HG03280 (cell line): ENCODE measurements around the gene HJURP.

Experiments used
- ATAC-seq: cut with Tn5 transposase; IDR thresholded peaks from one replicate; pipeline ENCODE4 v1.9.1; 2021; ENCODE audit warnings: mild to moderate bottlenecking, moderate library complexity; ENCODE audit not compliant: unreplicated experiment

The HJURP gene

DNA sequence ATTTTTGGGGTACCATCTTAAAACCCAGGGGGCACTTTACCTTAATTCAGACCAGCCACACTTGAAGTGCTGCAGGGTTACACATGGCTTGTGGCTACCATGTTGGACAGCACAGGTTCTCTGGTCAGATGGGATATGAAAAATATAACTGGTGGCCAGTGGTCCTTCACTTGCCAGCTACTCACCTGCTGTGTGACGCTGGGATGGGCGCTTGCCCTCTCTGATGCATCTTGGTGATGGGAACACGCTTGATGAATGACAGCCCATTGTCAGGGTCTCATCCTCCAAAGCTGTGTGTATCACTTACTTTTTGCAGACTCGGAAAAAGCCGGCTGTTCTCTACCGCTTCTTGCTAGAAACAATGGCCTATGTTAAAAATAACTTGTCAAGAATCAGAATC, 22.5 kb downstream of the HJURP start:
- no peak for ATAC-seq

DNA sequence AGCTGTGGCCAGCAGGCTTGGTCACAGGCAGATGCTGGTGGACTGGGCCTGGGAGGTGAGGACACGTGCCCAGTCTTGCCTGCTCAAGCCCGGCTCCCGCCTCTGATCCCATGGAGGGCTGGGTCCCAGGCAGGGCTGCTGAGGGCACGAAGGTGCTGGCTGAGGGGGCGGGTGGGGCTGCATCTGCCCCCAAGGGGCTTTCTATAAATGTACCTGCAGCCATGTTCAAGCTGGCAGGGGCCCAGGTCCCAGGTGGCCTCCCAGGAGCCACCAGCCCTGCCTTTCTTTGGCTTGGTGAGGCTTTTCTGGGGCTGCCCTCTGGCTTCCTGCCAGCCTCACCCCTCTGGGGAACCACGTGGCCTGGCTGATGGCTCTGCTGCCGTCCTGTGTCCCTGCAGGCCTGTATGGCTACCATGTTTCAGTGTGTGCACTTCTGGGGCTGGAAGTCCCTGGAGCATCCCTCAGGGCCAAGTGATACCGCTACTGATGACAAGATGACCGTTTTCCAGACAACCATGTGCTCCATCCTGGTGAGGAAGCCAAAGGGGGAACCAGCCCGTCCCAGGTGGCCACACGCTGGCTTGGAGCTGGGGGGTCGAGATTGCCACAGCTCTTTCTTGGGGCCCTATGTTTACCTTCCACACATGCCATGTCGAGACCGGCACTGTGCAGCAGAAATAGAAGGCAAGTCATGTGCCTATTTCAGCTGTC, 23.2 kb downstream of the HJURP start:
- ATAC-seq = no peak

DNA sequence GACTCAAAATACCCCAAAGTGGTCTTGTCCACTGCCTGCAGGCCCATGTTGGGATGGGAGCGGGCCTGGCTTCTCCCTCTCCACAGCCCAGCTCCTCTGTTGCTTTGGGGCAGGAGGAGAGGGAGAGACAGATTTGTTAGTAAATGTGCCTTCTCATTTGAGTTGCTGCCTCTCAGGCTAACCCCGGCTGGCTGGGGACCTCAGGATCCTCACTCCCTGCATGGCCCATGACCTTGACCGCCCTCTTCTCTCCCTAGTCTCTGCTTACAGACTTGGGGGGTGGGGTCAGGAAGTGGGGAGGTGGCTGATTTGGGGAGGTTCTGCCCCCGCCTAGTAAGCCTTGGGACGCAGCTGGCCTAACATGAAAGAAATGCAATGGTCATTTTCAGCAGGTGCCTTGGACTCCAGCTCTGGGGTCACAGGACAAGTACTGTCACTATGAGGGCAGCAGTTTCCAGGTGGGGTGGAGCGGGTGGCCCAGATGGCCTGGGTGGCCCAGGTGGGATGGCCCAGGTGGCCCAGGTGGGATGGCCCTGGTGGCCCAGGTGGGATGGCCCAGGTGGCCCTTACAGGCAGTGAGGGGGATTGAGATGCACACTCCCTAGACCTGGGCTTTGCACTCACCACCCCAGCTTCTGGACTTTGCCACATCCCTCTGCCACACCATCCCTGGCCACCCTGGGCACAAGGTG, 24.1 kb downstream of the HJURP start:
- no peak for ATAC-seq

DNA sequence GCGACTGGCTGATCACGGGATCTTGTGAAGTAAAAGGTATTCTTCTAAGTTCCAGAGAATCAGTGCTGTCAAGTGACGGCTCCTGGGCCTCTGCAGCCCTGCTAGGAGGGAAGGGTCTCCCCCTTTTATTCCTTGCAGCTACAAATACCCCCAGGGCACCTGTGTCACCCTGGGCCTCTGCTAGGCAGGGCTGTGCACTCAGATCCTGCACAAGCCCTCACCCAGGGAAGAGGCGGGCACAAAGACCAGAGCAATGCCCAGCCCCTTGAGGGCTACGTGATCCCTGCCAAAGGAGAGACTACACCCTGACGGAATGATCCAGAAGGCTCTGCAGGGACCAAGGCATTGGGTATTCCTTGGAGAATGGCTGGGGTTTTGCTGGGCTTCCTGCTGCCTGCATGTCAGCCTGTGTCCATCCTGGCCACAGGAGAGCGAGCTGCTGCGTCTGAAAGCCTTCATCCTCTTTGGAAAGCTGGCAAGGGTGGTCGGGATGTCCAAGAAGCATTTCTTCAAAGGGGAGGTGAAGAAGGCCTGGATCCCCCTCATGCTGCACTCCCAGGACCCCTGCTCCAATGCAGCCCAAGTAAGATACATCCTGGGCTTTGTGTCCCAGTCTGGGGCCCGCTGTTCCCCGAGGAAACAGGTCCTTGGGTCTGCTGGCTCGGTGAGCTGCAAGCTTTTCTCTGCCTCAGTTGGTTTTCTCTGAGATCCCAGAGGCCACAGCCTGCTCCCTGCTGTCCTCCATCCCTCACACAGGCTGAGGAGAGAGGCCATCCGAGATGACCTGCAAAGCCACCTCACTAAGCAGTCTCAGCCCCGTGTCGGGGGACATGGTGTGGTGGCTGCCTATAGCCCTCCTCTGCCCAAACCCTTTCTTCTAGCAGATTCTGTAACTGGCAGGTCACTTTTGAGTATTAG, 24.9 kb downstream of the HJURP start:
- no peak for ATAC-seq

DNA sequence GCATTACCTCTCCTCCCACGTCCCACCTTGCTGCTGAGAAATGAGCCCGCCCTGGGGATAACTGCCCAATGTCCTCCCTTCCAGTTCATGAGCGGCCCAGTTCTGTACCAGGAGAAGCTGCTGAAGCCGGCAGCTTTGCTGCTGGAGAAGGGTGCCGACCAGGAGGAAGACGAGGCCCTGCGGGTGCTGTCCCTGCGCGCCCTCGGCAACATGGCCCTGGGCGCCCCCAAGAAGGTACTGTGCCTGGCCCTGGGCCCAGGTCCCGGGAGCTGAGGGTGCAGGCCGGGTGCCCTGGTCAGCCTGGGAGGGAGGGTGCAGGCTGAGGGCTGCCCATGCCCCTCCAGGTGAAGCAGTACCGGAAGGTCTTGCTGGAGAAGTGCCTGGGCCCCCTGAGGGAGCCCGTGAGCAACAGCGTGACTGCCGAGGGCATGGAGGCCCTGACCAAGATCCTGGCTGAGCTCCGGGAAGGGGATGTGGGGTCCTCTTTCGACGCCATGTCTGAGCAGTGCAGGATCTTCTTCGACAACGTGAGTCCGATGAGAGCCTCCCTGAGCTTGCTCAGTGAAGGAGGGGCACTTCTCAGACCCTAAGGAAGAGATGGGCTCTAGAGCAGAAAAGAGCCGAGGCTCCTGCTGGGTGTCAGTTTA, 25.7 kb downstream of the HJURP start:
- ATAC-seq = no peak

DNA sequence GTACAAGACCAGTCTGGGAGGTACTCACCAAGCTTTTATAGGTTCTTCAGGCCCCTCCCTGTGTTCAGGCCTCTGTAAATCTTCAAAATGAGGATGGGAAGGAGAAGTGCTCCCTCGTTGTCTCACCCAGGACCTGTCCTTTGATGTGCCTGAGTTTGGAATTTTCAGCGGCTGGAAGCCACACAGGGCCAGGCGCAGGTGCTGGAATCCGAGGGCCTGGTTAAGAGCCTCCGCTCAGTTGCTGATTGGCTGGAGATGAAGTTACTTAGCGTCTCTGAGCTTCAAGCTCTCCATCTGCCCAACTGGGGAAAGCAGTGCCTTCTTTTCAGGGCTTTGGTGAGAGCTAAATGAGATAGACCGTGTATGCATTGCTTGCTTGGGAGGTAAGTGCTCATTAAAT, 30.0 kb downstream of the HJURP start:
- no peak for ATAC-seq

DNA sequence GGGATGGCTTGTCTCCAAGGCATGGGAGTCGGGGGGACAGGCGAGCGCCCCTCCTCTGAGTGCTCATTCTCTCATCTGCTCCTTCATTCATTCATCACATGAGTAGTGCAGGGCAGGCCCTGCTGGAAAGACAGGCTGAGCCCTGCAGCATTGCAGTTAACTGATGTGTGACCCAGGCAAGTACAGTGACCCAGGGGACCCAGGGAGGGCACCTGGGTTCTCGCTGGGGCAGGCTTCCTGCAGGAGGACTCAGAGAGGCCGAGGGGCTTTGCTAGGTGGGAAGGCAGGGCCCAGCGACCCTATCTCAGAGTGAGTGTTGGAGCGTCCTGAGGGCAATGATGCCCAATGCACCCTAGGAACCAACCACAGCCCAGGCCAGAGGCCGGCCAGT, 30.6 kb downstream of the HJURP start:
- ATAC-seq = no peak

DNA sequence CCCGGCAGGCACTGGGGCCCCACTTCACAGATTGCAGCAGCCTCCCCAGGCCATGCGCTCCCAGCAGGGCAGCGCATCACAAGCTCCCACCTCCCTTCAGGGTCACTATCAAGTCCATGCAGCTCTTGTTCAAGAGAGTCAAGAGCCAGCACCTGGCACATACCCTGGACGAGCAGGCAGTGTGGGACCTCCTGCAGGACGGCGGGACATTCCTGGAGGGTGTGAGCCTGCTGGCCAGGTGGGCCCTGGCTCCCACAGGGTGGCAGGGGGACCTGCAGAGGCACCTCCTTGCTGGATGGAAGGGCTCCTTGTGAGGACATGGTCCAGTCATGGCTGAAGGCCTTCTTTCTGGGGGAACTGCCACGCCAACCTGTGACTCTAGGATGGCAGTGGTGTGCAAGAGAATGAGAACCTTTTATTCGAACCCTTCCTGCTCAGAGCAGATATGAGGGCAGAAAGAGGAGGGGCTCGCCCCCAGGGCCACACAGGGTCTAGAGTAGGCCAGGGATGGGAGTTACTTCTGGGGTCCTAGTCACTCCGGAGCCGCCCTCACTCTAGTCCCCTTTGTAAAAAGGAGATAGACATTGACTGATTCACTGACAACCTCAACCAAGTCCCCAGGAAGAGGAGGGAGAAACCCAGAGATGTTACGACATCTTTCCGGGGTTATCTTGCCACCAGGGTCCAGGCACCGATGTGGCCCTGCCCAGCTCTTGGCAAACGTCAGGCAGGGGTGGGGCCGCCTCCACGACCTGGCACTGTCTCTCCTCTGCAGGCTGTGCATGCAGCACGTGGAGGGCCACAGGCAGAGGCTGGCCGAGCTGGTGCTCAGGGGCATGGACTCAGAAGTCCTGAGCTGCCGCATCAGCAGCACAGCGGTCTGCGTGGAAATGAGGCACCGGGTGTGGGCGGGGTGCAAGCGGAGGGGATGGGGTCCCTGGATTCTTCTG, 31.3 kb downstream of the HJURP start:
- ATAC-seq = no peak

DNA sequence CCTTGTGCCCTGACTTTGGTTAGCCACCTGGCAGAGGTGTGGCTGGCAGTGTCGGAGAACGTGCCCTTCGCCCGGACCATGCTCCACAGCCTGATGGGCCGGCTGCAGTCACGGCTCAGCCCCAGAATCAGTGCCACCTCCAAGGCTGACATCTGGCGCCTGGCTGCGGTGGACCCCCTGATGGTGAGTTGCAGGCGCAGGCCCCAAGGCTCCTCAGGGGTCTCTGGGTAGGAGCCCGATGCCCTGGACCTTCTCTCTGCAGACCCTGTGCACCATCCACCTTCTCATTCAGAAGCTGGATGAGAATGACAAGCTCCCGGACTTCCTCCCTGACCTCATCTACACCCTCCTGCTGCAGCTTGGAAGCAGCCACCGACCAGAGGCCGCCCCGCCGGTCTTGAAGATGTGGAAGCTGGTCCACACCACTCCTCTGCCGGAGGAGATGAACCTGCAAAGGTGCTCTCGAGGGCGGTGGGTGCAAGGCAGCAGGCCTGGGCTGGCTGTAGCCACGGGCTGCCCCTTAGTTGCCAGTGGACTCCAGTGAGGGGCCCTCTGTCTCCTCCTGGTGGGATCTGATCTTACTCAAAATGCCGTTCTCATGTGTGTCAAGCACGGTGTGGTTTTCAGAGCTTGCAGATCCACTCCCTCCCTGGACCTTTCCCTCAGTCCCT, 32.1 kb downstream of the HJURP start:
- ATAC-seq = no peak

DNA sequence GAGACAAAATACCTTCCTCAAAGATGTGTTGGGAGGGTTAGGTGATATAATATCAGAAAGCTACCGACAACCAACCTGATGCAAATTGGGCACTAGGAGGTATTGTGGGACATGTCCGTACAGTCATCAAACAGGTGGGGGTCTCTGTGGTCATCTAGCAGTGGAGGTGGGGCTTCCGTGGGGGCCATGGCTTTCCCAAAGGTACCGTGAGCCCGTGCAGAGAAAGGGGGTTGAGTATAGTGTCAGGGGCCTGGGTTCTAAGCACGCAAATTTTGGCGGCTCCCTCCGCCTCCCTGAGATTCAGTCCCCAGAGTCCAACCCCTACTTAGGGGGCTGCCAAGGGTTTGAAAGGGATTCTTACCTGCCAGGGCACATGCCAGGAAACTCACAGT, 32.6 kb downstream of the HJURP start:
- no peak for ATAC-seq

DNA sequence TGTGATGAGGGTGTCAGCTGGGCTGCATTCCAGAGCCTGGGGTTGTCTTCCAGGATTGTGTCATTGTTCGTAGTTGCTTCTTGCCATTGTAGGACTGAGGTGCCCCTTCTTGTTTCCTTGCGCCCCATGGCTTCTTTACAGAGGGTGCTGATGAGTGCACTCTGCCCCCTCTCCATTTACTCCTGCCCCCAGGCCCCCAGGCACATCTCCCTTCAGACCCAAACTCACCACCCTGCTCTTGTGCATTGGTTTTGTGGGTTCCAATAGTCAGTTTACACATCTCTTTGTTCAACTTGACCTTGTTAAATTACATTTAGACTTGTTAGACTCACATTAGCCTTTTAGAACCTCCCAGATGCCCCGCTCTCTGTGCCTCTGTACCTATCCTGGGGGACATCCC, 33.1 kb downstream of the HJURP start:
- no peak for ATAC-seq

DNA sequence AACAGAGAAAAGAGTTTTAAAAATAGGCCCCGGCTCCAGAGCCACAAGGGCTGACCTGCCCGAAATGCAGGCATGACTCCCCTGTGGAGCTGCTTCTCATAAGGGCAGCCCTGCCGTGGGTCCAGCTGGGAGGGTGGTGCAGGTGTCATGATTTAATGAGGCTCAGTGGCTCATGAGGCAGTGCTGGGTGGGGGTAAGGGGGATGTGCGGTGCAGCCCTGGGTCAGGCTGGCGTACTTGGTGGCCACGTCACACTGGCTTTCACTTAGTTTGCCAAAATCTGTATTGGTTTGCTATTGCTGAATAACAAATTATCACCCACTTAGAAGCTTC, 33.6 kb downstream of the HJURP start:
- no peak for ATAC-seq

DNA sequence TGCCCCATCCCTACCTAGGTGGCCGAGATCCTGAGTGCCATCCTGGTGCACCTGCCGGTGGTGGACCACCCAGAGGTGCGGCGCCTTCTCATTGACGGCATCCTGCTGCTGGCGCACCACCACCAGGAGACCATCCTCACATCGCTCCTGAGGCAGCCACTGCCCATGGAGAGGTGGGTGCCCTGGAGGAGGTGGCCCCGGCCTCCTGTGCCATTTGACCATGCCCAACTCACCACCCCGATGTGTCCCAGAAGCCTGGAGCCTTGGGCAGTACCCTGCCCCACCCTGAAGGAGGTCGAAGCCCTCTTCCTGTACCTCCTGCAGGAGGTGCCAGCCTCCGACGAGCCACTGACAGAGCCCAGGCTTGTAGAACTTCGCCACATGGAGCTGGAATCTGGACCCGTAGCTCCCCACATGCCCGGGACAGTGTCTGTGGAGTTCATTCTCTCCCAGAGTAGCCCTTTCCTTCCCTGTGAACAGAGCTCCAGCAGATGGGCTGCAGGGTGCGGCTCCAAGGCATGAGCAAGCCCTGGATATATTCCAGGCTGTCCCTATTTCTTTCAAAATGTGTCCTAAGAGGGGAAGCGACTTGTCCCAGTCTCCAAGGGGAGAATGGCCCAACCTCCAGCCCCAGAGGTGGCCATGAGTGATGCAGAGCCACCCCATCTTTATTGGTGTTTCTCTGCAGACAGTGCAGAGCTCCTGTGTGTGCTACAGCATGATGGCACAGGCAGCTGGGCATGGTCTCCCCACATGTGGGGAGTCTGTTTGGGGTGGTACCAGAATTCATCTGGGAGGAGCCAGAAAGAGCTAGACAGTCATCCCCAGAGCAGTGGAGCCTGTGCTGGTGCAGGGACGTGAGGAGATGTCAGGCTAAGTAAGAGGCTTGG, 34.2 kb downstream of the HJURP start:
- no peak for ATAC-seq

DNA sequence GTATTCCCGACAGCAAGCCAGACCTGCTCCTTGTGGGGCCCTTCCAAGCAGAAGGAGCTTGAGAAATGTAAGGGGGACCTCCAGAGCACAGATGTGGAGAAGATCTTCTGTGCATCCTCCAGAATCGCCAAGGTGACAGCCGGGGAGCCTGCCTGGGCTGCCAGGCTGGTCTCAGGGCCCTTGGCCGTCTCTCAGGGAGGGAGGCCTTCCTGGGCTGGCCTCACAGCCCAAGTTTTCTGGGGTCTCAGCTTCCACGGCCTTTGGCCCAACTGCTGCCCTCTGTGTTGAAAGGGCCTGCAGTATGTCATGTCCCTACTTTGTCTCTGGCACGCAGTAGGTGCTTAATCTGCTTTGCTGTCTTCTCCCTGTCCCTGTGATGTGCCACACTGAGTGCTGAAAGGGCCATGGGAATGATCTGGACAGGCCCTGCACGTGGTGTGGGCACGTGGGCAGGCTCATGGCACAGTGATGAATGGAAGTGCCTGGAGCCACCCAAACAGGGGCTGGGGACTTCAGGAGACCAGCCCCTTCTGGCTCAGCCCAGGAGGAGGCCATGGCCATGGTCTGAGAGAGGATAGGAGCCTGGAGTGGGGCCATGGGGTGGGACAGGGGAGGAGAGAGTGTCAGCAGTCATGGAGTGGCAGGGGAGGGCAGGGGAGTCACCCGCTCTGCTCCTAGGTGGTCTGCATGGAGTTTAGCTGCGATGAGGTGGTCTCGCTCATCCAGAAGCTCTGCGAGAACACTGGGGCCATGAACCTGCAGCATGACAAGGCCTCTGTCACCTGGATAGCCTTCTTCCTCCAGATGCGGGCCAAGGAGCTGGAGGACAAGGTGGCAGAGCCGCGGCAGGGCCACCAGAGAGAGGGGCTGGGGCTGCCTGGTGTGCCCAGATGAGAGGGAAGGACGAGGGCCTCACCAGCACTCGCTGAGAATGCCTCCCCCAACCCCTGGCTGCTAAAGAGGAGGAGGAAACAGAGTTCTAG, 35.4 kb downstream of the HJURP start:
- no peak for ATAC-seq

DNA sequence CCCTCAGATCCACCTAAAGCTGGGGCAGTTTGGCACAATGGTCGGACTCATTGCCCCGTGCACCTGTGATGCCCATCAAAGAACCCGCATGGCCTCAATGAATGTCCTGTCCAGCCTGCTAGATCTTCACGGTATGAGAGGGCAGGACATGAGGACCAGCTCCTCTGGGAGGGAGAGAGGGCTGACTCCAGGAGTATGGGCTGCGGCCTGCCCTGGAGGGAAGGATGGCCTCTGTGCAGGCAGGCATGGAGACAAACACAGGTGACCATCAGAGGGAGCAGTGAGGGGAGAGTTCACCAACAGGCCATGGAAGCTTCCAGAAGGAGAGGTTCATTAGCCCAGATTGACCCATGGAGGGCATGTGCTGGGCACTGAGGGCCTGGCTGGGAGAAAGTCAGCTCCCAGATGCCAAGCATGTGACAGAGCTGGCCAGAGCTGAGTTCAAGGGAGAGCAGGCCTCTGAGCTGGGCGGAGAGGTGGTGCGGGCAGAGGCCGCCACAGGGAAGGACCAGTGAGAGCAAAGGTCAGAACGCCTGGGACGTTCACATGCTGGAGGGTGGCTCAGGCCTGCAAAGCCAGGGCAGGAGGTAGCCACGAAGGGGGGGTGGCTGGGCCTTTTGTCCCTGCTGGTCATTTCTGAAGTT, 36.2 kb downstream of the HJURP start:
- no peak for ATAC-seq

DNA sequence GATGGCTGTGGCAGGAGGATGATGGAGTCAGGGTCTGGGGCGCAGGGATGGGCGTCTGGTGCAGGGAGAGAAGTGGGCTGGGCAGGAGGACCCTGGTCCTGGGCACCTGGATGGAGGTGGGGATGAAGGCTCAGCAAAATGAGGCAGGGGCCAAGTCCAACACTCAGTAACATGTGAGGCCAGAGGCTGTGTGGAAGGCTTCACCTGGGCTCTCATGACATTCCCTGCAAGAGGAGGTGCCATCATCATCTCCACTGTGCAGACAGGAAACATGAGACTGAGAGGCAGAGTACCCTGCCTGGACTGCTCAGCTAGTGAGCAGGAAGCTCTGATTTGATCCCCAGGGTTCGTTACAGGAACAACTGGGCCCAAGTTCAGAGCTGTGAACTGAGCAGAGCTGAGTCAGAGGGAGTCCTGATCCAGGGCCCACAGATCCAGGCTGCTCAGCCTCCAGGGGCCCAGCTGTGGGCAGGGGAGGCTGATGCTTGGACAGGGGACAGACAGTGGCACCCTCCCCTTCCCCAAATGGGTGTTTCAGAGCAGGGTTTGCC, 36.9 kb downstream of the HJURP start:
- ATAC-seq = no peak

DNA sequence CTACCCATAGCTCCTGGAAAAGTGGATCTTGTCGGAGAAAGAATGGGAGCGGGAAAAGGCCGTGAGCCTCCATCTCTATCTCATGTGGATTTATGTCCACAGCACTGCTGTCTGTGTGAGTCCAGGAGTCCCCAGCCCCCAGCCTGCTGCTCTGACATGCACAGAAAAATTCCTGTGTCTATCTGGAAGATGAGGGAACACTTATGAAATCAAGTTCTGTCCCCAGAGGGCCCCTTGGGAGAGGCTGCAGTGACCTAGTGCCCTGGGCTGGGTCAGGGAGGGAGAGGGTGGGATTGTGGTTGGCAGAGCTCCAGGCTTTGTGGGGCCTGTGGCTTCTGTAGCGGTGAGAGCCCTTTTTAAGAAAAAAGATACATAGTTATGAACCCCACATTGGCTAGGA, 37.6 kb downstream of the HJURP start:
- ATAC-seq = no peak
